ENCODE results near the gene TBC1D8. TPM values are rescaled to one million over a fixed set of nuclear protein-coding genes. Genes with fewer than 3 reads are reported as not detected.
A peak's percentile ranks its signal among the peaks of the same experiment; 100 is the strongest.

TBC1D8 gene
- total RNA-seq, 3 donors from 2014 or later (not counting 1 experiment from before 2014, with no cell fraction given), result 2.2 to 8.7 (median 5.1) TPM

DNA sequence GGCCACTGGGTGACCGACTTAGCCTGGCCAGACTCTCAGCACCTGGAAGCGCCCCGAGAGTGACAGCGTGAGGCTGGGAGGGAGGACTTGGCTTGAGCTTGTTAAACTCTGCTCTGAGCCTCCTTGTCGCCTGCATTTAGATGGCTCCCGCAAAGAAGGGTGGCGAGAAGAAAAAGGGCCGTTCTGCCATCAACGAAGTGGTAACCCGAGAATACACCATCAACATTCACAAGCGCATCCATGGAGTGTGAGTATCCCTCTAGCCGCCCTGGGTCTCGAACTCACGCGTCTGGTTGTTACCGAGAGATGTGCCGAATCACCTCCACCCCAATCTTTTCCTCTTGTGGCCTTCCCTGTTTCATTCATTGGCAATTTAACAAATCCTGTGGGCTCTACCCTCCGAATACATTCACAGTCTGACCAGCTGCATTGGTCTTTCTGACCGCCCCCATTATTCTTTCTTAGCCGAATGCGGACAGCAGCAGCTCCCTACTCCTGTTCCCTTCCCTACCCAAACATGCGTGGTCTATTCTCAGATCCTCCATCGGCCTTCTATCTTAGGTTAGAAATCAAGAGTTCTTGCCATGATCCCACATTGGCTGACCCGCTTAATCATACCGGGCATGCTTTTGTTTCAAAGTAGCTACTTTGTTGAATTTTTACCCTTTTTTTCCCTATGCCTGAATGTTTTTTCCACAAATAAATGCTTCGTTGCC lies 148.5 kb downstream of the TBC1D8 start:
- Histone ChIP-seq H3K27ac (ENCODE audit: low read length) (peak overlapping the region; percentile 81), H3K36me3 (ENCODE audit: control insufficient read depth, insufficient read depth, low read length) (peaks cover 40% of the 10 kb centered on the region), H3K27me3 (ENCODE audit: control insufficient read depth, insufficient read depth, low read length) (no peaks in the 10 kb centered on the region), H3K4me1 (ENCODE audit: control insufficient read depth, insufficient read depth, low read length) (peaks cover 25% of the 10 kb centered on the region), H3K9me3 (ENCODE audit: control insufficient read depth, insufficient read depth, low read length) (no peaks in the 10 kb centered on the region), H3K4me3 (ENCODE audit: low read length) (peak overlapping the region; percentile 92)
- Mint-ChIP-seq H3K36me3 (peaks cover 32% of the 10 kb centered on the region), H3K4me1 (peaks cover 34 to 42% of the 10 kb centered on the region in 2 donors), H3K27me3 (ENCODE audit: low read depth in 2 of 2) (peaks cover 3 to 9% of the 10 kb centered on the region in 2 donors), H3K27ac (peak overlapping the region; percentile 91 to 93), H3K9me3 (no peaks in the 10 kb centered on the region), H3K4me3 (peak overlapping the region; percentile 90)
- no peak for ATAC-seq
- intact Hi-C loops (cut with micrococcal nuclease), result loop anchor here (1.0 to 5.0 kb wide), 4 partner anchors 250 to 585 kb away; partner anchors contain the start of genes CHST10 and CNOT11
- no peak for TF ChIP-seq CTCF (IDR thresholded peaks at IDR 0.05)
- no peak for DNase-seq
- WGBS (ENCODE audit: insufficient coverage), result 2% methylated on average over 26 of the region's 26 CpGs

GRCh38 chr2:101001691-101002561 lies 149.3 kb downstream of the TBC1D8 start, which contains the start of gene RPL31:
Gene RPL31, plus strand, starts transcription at chr2:101002289. Its CDS starts 413 bp downstream, at chr2:101002702.
- Histone ChIP-seq H3K27me3 (ENCODE audit: control insufficient read depth, insufficient read depth, low read length) (no peaks in the 10 kb centered on the region), H3K36me3 (ENCODE audit: control insufficient read depth, insufficient read depth, low read length) (peaks cover 33% of the 10 kb centered on the region), H3K27ac (ENCODE audit: low read length) (peak within 1 kb of the TSS; percentile 81), H3K4me1 (ENCODE audit: control insufficient read depth, insufficient read depth, low read length) (peaks cover 25% of the 10 kb centered on the region), H3K4me3 (ENCODE audit: low read length) (peak within 1 kb of the TSS; percentile 92), H3K9me3 (ENCODE audit: control insufficient read depth, insufficient read depth, low read length) (no peaks in the 10 kb centered on the region)
- H3K9me3 Mint-ChIP-seq, result no peaks in the 10 kb centered on the region
- peaks cover 34 to 42% of the 10 kb centered on the region in 2 donors for H3K4me1 Mint-ChIP-seq
- WGBS (ENCODE audit: insufficient coverage), result 9% methylated on average over 59 of the region's 59 CpGs
- intact Hi-C loops (cut with micrococcal nuclease), result loop anchor here (1.0 to 5.0 kb wide), 4 partner anchors 251 to 585 kb away; partner anchors contain the start of genes CHST10 and CNOT11
- H3K27me3 Mint-ChIP-seq (ENCODE audit: low read depth in 2 of 2), result peaks cover 3 to 9% of the 10 kb centered on the region in 2 donors
- no peak for TF ChIP-seq CTCF (IDR thresholded peaks at IDR 0.05)
- DNase-seq, result peak; percentile 92 to 98
- peaks cover 32% of the 10 kb centered on the region for H3K36me3 Mint-ChIP-seq
- peak within 1 kb of the TSS; percentile 90 for H3K4me3 Mint-ChIP-seq
- peak within 1 kb of the TSS; percentile 91 to 93 for H3K27ac Mint-ChIP-seq
- peak; percentile 96 to 98 (median 97) for ATAC-seq

DNA sequence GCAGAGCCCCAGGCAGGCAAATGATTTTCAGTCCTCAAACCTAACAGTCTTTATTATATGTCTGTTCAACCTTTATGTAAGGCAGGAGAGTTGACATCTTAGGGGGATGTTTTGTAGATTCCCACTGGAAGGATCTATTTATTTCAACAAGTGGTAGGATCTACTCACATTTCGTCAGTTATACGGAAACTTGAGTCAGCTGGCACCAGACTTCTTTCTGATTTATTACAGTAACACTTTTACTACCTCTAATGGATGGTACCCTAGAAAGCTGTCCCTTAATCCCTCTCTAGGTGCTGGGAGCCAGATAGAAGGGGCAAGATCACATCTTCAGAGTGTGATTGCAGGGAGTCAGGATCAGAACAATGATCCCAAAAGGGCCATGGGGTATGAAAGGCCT lies 151.2 kb downstream of the TBC1D8 start:
- peaks cover 25% of the 10 kb centered on the region for H3K4me1 ChIP-seq (ENCODE audit: control insufficient read depth, insufficient read depth, low read length)
- no peak for DNase-seq
- H3K4me3 Mint-ChIP-seq, result peak overlapping the region; percentile 65
- intact Hi-C loops (cut with micrococcal nuclease), result loop anchor here (5.0 kb wide), 2 partner anchors 418 to 583 kb away; partner anchors contain the start of gene CHST10
- no peak overlapping the region for H3K4me3 ChIP-seq (ENCODE audit: low read length)
- peaks cover 3 to 9% of the 10 kb centered on the region in 2 donors for H3K27me3 Mint-ChIP-seq (ENCODE audit: low read depth in 2 of 2)
- H3K36me3 Mint-ChIP-seq, result peaks cover 18% of the 10 kb centered on the region
- TF ChIP-seq CTCF (IDR thresholded peaks at IDR 0.05), result no peak
- H3K4me1 Mint-ChIP-seq, result peaks cover 32 to 34% of the 10 kb centered on the region in 2 donors
- no peak for ATAC-seq
- H3K27ac Mint-ChIP-seq, result peak overlapping the region; percentile 0 to 41
- no peak overlapping the region for H3K27ac ChIP-seq (ENCODE audit: low read length)
- no peaks in the 10 kb centered on the region for H3K9me3 ChIP-seq (ENCODE audit: control insufficient read depth, insufficient read depth, low read length)
- peaks cover 14% of the 10 kb centered on the region for H3K36me3 ChIP-seq (ENCODE audit: control insufficient read depth, insufficient read depth, low read length)
- 100% methylated on average over 2 of the region's 2 CpGs for WGBS (ENCODE audit: insufficient coverage)
- no peaks in the 10 kb centered on the region for H3K9me3 Mint-ChIP-seq
- H3K27me3 ChIP-seq (ENCODE audit: control insufficient read depth, insufficient read depth, low read length), result no peaks in the 10 kb centered on the region
